Fibroblast of gingiva (primary cell): ENCODE data around the gene OR11G2.
"Not testable (repeated sequence)": the region's sequence is repeated elsewhere in the genome, so short reads cannot be mapped to it uniquely, and the experiment has no call there.

Experiments
- DNase-seq: peaks from one replicate; pipeline ENCODE4 v3.0.0-alpha.2; 2011; ENCODE audit warnings: low read depth

Gene OR11G2

GRCh38 chr14:20190596-20190995, at the start of gene OR11G2:
Gene OR11G2, plus strand, starts transcription at chr14:20190896. Its CDS starts 6,542 bp downstream, at chr14:20197438.
- DNase-seq: no peak

GRCh38 chr14:20143911-20144310, 46.8 kb upstream of the OR11G2 start:
- no peak for DNase-seq

- no peak for DNase-seq
These were observed 45.9 kb upstream of the OR11G2 start for GRCh38 chr14:20144820-20145219.

- no peak for DNase-seq
These were observed 26.2 kb upstream of the OR11G2 start for GRCh38 chr14:20164462-20164861.

- DNase-seq: no peak
These were observed 23.6 kb upstream of the OR11G2 start for GRCh38 chr14:20167091-20167490.

GRCh38 chr14:20169852-20170251, 20.8 kb upstream of the OR11G2 start:
- not testable (repeated sequence) for DNase-seq

GRCh38 chr14:20174205-20174604, 16.5 kb upstream of the OR11G2 start:
- DNase-seq: not testable (repeated sequence)

GRCh38 chr14:20176330-20176729, 14.4 kb upstream of the OR11G2 start:
- no peak for DNase-seq

- no peak for DNase-seq
These were observed 13.2 kb upstream of the OR11G2 start for GRCh38 chr14:20177433-20177974.

GRCh38 chr14:20179218-20179617, 11.5 kb upstream of the OR11G2 start:
- no peak for DNase-seq

- no peak for DNase-seq
These were observed 10.8 kb upstream of the OR11G2 start for GRCh38 chr14:20179880-20180279.

GRCh38 chr14:20180486-20180885, 10.2 kb upstream of the OR11G2 start:
- no peak for DNase-seq

GRCh38 chr14:20184181-20184580, 6.5 kb upstream of the OR11G2 start:
- DNase-seq: no peak

GRCh38 chr14:20191396-20191795, 700 bp downstream of the OR11G2 start:
- no peak for DNase-seq

GRCh38 chr14:20194101-20194500, 3.4 kb downstream of the OR11G2 start:
- DNase-seq: no peak

GRCh38 chr14:20195170-20195569, 4.5 kb downstream of the OR11G2 start:
- DNase-seq: not testable (repeated sequence)

GRCh38 chr14:20195911-20196310, 5.2 kb downstream of the OR11G2 start:
- no peak for DNase-seq

- DNase-seq: no peak
These were observed 6.8 kb downstream of the OR11G2 start for GRCh38 chr14:20197459-20197858.

- no peak for DNase-seq
These were observed 8.3 kb downstream of the OR11G2 start for GRCh38 chr14:20198991-20199390.

- DNase-seq: no peak
These were observed 14.0 kb downstream of the OR11G2 start for GRCh38 chr14:20204721-20205120.

- DNase-seq: no peak
These were observed 18.9 kb downstream of the OR11G2 start for GRCh38 chr14:20209595-20209994.

GRCh38 chr14:20212406-20212805, 21.7 kb downstream of the OR11G2 start:
- DNase-seq: not testable (repeated sequence)

GRCh38 chr14:20215196-20215595, 24.5 kb downstream of the OR11G2 start:
- no peak for DNase-seq

GRCh38 chr14:20219033-20219432, 28.3 kb downstream of the OR11G2 start:
- DNase-seq: no peak

GRCh38 chr14:20223410-20223809, 32.7 kb downstream of the OR11G2 start, which contains the start of gene OR11H6:
Gene OR11H6, plus strand, starts transcription at chr14:20223710. Its CDS starts 0 bp downstream, at chr14:20223710.
- no peak for DNase-seq
